SK-N-SH (cell line): ENCODE results near the gene SHC3. TPM values are rescaled to one million over a fixed set of nuclear protein-coding genes. Genes with fewer than 3 reads are reported as not detected.

Source experiments
- CTCF ChIA-PET: fragments of 300-600, 350-600 bp; formaldehyde crosslinking; extraction: SDS; loops from one replicate; lab custom pipeline; 2021; lab: Yijun Ruan, JAX
- POLR2A ChIA-PET: fragments of 350-600 bp; sonication (Branson Sonifier 250); formaldehyde crosslinking; extraction: SDS; loops from one replicate; lab custom pipeline; 2020; ENCODE audit warnings: antibody characterized with exemption, inconsistent platforms; lab: Yijun Ruan, JAX
- DNase-seq: peaks from one replicate; pipeline ENCODE4 v3.0.0; 2012
- H2AFZ ChIP-seq: fragments of 200-600 bp; sonication (generic); 2 replicates; pipeline ENCODE4 v1.8.1; 2016; ENCODE audit warnings: antibody characterized with exemption, mild to moderate bottlenecking, low read depth
- H3F3A ChIP-seq: fragments of 200-600 bp; sonication (generic); replicated peaks from 2 replicates; pipeline ENCODE3; 2016; ENCODE audit warnings: antibody characterized with exemption, mild to moderate bottlenecking; ENCODE audit not compliant: insufficient read depth
- H3K27ac ChIP-seq, 2 experiments: fragments of 200-500 bp in 1 of 2; fragments of 200-600 bp in 1 of 2; sonication (Bioruptor generic) in 1 of 2; sonication (generic), shearing (Covaris generic) in 1 of 2; 2 replicates each; pipeline versions ENCODE4 v1.5.1 to v1.6.1; 2014 to 2016; ENCODE audit warnings: low read depth in 2 of 2, inconsistent platforms in 1 of 2, low read length in 1 of 2, mild to moderate bottlenecking in 1 of 2, mixed read lengths in 1 of 2
- H3K27me3 ChIP-seq: fragments of 200-600 bp; sonication (generic), shearing (Covaris generic); 2 replicates; pipeline ENCODE4 v1.6.1; 2016; ENCODE audit warnings: mixed run types; ENCODE audit not compliant: insufficient read depth
- H3K36me3 ChIP-seq, 2 experiments: fragments of 200-500 bp in 1 of 2; fragments of 200-600 bp in 1 of 2; sonication (Bioruptor generic) in 1 of 2; sonication (generic) in 1 of 2; replicated peaks in 1 of 2; 2 replicates each; pipeline versions ENCODE3 to v1.5.1; 2014 to 2016; ENCODE audit warnings: low read length in 1 of 2, mild to moderate bottlenecking in 1 of 2; ENCODE audit not compliant: insufficient read depth in 2 of 2, control insufficient read depth in 1 of 2
- H3K4me1 ChIP-seq, 2 experiments: fragments of 200-500 bp in 1 of 2; fragments of 200-600 bp in 1 of 2; sonication (Bioruptor generic) in 1 of 2; sonication (generic), shearing (Covaris generic) in 1 of 2; 2 replicates each; pipeline versions ENCODE4 v1.5.1 to v1.6.1; 2014 to 2016; ENCODE audit warnings: low read depth in 1 of 2, low read length in 1 of 2, mixed run types in 1 of 2; ENCODE audit not compliant: insufficient read depth in 2 of 2, control insufficient read depth in 1 of 2
- H3K4me2 ChIP-seq: fragments of 200-600 bp; sonication (generic), shearing (Covaris generic); 2 replicates; pipeline ENCODE4 v1.6.1; 2017; ENCODE audit warnings: mixed run types
- H3K4me3 ChIP-seq, 2 experiments: fragments of 200-500 bp in 1 of 2; fragments of 200-600 bp in 1 of 2; sonication (Bioruptor generic) in 1 of 2; sonication (generic), shearing (Covaris generic) in 1 of 2; 2 replicates each; pipeline versions ENCODE4 v1.5.1 to v1.8.1; 2014 to 2016; ENCODE audit warnings: low read depth in 2 of 2, inconsistent platforms in 1 of 2, low read length in 1 of 2, mild to moderate bottlenecking in 1 of 2, mixed read lengths in 1 of 2, moderate library complexity in 1 of 2
- H3K79me2 ChIP-seq: fragments of 200-600 bp; sonication (generic); 2 replicates; pipeline ENCODE4 v1.8.1; 2017; ENCODE audit warnings: mild to moderate bottlenecking; ENCODE audit not compliant: insufficient read depth
- H3K9ac ChIP-seq: fragments of 200-600 bp; sonication (generic); 2 replicates; pipeline ENCODE4 v1.6.1; 2017; ENCODE audit warnings: mixed run types
- H3K9me2 ChIP-seq: fragments of 200-600 bp; sonication (generic); 2 replicates; pipeline ENCODE4 v1.6.1; 2017; ENCODE audit warnings: mixed run types
- H3K9me3 ChIP-seq: fragments of 200-600 bp; sonication (generic); 2 replicates; pipeline ENCODE4 v1.6.1; 2017; ENCODE audit warnings: mixed run types, mild to moderate bottlenecking, moderate library complexity
- H4K20me1 ChIP-seq: fragments of 200-600 bp; sonication (generic); 2 replicates; pipeline ENCODE4 v1.6.1; 2017; ENCODE audit warnings: mild to moderate bottlenecking, mixed run types; ENCODE audit not compliant: insufficient read depth
- CHD2 ChIP-seq: fragments of 150-350 bp; IDR thresholded peaks from 2 replicates; pipeline ENCODE4 v1.6.1; 2018; ENCODE audit warnings: low read length; ENCODE audit not compliant: partially characterized antibody
- CTCF ChIP-seq: fragments of 200-600 bp; sonication (generic); IDR thresholded peaks from 2 replicates; pipeline ENCODE4 v1.6.1; 2017; ENCODE audit warnings: antibody characterized with exemption, mild to moderate bottlenecking, moderate library complexity
- EZH2phosphoT487 ChIP-seq: fragments of 200-600 bp; sonication (generic); IDR thresholded peaks from 2 replicates; pipeline ENCODE4 v1.6.1; 2017; ENCODE audit warnings: low read depth, mixed run types, mild to moderate bottlenecking, antibody characterized with exemption, moderate library complexity, borderline replicate concordance
- FOXM1 ChIP-seq: IDR thresholded peaks from 2 replicates; pipeline ENCODE4 v1.4.0; 2012; ENCODE audit warnings: low read depth, mild to moderate bottlenecking
- MEF2A ChIP-seq: IDR thresholded peaks from 2 replicates; pipeline ENCODE4 v1.4.0; 2012; ENCODE audit warnings: low read depth, borderline replicate concordance
- NFIC ChIP-seq: IDR thresholded peaks from 2 replicates; pipeline ENCODE4 v1.4.0; 2012; ENCODE audit warnings: borderline replicate concordance
- POLR2AphosphoS5 ChIP-seq: IDR thresholded peaks from 2 replicates; pipeline ENCODE4 v1.6.1; 2012; ENCODE audit warnings: low read depth, low read length
- REST ChIP-seq: IDR thresholded peaks from 2 replicates; pipeline ENCODE4 v1.6.1; 2012; ENCODE audit warnings: mild to moderate bottlenecking, low read depth, low read length, moderate library complexity
- RFX5 ChIP-seq: IDR thresholded peaks from 2 replicates; pipeline ENCODE4 v1.6.1; 2012; ENCODE audit warnings: mild to moderate bottlenecking, improper control_type of control experiment, low read length
- RXRA ChIP-seq: IDR thresholded peaks from 2 replicates; pipeline ENCODE4 v1.4.0; 2012; ENCODE audit warnings: low read depth, mild to moderate bottlenecking, borderline replicate concordance
- USF1 ChIP-seq: IDR thresholded peaks from 2 replicates; pipeline ENCODE4 v1.4.0; 2012; ENCODE audit warnings: low read depth, borderline replicate concordance
- WGBS: methylation state at CpG from one replicate; pipeline ENCODE4 v1.1.6; 2017; ENCODE audit warnings: low lambda C conversion rate; 5-methylcytosine and 5-hydroxymethylcytosine counted together
- polyA plus RNA-seq, 3 experiments: library from polyadenylated mRNA; depleted of rRNA; stranded (reverse); fragments of >200 nt; gene quantifications; 2 replicates each; pipeline ENCODE4 v1.2.3, GENCODE V29; 2012

The SHC3 gene
- polyA plus RNA-seq, 1 of the 3 experiments (the other 2 are of a cell fraction), result 3.2 TPM

GRCh38 chr9:89006996-89007967 is 171.3 kb downstream of the SHC3 start:
- no peak overlapping the region for H3K9ac ChIP-seq
- no peaks in the 10 kb centered on the region for H3F3A ChIP-seq
- H4K20me1 ChIP-seq, result no peaks in the 10 kb centered on the region
- no peak for DNase-seq
- CTCF ChIA-PET, result interaction anchor here (0.7 to 1.0 kb wide), 2 partner anchors 227 to 414 kb away, joined by 3 read pairs; no protein-coding TSS in a partner anchor
- POLR2A ChIA-PET, result no interaction called here
- WGBS, result 83% methylated on average over 9 of the region's 9 CpGs
- H2AFZ ChIP-seq, result no peak overlapping the region
- H3K27ac ChIP-seq, result no peak overlapping the region; a peak in 1 of 4 replicates
- H3K79me2 ChIP-seq, result no peaks in the 10 kb centered on the region
- no peaks in the 10 kb centered on the region for H3K9me3 ChIP-seq
- H3K27me3 ChIP-seq, result no peaks in the 10 kb centered on the region
- peaks cover 3 to 10% of the 10 kb centered on the region in 2 experiments for H3K36me3 ChIP-seq
- TF ChIP-seq RFX5 (no peak), REST (no peak), FOXM1 (no peak), POLR2AphosphoS5 (no peak), CTCF (no peak), RXRA (no peak), EZH2phosphoT487 (no peak), NFIC (no peak), CHD2 (no peak), MEF2A (no peak), USF1 (no peak)
- H3K4me1 ChIP-seq, result peaks cover 9 to 17% of the 10 kb centered on the region in 2 experiments; a peak in 3 of 4 replicates
- H3K9me2 ChIP-seq, result no peaks in the 10 kb centered on the region
- H3K4me3 ChIP-seq, result no peak overlapping the region
- no peak overlapping the region for H3K4me2 ChIP-seq
